HG03064 (cell line): Measurements from ENCODE around the gene GDPD5.

ENCODE experiments used
- ATAC-seq: cut with Tn5 transposase; IDR thresholded peaks from one replicate; pipeline ENCODE4 v1.9.1; 2021; ENCODE audit warnings: low read depth; ENCODE audit not compliant: unreplicated experiment

The GDPD5 gene

GRCh38 chr11:75558939-75559843, 33.5 kb upstream of the GDPD5 start:
- ATAC-seq = no peak

DNA sequence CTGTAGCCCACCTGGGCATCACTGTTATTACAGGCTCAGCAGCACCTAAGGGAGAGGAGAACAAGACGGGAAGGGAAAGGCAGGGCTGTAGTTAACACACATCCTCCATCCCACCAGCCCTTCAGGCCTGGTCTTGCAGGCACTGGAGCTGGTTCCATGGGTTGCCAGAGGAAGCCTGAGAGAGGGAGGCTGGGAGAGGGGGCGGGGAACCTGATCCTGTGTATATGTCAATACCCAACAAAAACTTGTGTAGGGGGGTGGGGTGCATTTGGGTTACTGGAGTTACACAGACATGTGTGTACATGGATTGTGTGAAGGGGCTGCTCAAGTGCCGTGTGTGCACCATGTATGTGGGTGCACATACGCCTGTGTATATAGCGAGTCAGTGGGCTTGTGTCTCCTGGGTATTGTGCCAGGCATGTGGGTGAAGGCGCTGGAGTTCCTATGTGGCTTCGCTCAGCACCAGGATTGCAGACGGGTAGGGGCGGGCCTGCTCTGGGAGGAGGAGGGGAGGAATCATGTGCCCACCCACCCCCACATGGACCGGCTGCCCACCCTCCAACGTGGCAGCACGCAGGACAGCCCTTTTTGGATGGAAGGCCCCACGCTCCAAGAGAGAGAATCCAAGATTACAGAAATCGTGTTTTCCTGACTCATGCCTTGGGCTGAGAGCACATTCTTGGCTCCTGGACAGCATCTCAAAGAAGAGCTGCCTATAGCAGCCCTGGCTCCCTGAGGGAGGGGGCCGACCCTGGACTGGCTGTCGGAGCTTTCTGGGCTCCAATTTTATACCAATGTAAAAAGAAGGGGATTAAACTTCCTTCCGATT, 32.1 kb upstream of the GDPD5 start:
- no peak for ATAC-seq

DNA sequence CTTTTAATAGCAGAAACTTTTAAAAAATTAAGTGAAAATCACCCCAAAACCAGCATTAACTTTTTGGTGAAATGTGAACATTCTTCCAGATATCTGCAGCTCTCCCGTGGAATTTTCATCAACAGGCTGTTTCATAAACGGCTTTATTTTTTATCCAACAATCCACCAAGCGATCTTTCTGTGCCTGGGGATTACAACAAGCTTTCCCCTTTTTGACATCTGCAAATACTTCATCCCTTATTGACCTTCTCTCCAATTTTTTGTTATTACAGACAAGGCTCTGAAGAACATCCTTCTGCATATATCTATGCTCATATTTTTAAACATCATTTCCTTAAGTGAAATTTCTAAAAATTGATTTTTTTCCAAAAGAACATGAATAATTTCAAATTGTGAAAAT, 30.5 kb upstream of the GDPD5 start:
- no peak for ATAC-seq

DNA sequence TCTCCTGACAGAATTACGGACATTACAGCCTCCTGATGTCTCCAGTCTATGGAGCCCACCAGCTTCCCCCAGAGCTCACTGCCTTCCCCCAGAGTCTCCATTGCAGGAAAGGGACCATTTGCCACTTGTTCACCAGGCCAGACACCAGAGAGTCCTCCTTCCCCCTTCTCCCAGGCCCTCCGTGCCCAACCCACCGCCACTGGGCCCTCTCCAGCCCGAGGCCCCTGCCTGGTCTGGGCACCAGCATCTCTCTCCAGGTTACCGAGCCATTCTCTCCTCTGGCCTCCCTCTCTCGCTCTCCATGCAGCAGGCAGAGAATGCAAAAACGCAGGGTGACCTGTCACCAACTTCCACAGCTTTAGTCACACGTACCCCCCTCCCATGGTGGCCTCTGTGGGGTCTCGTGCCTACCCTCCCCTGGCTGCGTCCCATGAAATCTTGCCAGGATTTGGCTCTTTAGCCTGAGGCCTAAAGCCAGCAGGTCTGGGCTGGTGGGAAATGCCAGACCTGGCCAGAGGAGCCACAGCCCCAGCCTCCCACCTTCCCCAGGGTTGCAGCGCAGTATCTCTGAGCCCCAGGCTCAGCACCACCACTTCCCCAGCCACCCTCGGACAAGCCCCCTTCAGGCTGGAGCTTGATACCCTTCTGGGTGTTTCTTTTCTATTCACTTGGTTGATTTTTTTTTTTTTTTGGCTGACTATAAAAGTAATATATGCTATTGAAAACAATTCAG, 29.5 kb upstream of the GDPD5 start:
- no peak for ATAC-seq

- no peak for ATAC-seq
Measured at GRCh38 chr11:75554258-75555022, 28.7 kb upstream of the GDPD5 start.

- ATAC-seq = no peak
Measured at GRCh38 chr11:75553889-75554257, 28.1 kb upstream of the GDPD5 start.

DNA sequence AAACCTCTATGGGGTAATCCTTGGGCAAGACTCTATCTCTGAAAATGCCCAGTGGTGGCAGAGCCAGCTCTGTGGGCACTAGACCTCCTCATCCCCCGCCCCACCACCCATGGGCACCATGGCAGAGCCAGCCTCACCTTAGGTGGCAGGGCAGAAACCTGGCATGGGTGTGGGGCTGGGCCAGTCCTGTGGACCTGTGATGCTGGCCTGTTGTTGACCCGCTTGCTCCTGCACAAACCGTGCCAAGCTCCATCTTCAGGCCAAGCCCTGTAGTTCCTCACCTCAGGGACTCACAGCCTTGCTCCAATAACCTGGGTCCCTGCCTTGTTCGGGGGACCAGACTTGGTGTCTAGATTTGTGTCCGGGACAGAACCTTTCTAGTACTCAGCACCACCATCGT, 27.4 kb upstream of the GDPD5 start:
- ATAC-seq = no peak

DNA sequence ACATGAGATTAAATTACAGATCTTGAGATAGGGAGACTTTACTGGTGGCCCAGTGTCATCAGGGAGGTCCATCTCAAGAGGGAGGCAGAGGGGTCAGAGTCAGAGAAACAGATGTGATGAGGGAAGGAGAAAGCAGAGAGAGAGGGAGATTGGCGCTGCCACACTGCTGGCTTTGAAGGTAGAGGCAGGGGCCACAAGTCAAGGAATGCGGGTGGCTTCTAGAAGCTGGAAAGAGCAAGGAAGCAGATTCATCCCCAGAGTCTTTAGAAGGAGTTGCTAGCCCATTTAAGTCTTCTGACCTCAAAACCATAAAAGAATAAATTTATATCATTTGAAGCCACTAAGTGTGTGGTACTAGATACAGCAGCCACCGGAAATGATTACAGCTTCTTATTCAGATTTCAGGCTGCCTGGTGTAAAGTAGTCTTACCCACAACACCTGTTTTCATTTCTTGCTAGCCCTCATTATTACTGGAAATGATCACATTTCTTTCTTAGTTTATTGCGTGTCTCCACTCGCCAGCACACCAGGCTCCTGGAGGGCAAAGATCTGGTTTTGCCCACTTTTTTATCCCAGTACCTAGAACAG, 23.7 kb upstream of the GDPD5 start:
- no peak for ATAC-seq

DNA sequence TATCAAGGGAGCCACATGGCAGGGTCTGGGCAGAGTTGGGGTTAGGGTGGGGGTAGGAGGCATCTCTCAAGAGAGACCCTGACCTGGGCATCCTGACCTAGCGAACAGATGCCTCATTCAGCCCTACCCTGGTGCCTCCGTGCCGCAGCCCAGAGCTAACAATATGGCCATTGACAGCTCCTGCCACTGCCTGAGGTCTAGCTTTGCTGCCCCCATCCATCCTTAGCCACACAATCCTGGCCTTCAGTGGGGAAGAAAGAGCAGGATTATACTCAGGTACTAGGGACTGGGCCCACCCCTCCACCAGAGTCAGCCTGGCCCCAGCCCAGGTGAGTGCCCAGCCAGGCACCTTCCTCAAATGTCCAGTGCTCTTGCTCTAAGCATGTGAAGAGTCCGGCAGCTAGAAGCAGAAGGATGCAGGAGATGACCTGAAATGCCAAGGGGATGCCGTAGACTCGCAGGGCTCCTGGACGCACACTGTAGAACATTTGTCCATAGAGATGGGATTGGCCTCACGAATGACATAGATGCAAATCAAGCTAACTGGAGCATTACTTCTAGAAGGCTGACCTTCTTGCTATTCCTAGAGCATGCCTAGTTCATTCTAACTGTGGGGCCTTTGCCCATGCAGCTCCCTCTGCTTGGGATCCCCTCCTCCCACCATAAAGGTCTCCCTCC, 23.0 kb upstream of the GDPD5 start:
- no peak for ATAC-seq

DNA sequence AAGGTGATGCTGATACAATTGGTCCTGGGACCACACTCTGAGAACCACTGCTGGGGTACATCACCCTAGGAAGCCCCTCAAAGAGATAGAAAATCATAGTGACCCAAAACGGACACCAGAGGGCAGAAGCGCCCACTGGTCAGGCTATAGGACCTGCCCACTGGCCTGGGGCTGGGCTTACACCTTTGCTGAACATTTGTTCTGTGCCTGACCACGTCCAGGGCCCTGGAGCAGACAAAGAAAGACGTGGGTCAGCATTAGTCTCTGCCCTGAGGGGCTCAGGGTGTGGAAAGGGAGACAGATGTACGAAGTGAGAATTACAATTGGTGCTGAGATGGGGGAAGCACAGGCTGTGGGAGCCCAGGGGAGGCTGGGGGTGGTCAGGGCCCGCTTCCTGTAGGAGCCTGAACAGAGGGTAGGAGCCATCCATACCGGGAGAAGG, 21.9 kb upstream of the GDPD5 start:
- no peak for ATAC-seq

GRCh38 chr11:75547177-75547576, 21.4 kb upstream of the GDPD5 start:
- no peak for ATAC-seq

DNA sequence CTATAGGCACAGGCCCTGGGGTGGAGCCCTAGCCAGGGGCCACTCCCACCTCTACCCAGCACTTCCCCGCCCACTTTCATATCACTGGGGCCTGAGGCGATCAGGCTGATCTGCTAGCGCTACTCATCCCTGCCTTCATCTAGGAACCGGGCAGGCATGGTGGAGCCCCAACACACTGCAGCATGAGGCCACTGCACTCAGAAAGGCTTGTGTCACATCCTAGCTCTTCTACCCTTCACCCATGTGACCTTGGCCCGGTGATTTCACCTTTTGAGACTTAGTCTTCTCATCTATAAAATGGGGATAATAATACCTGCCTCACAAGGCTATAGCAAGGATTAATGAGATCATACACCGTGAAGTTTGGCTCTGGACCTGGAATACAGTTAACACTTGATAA, 18.1 kb upstream of the GDPD5 start:
- ATAC-seq = no peak

DNA sequence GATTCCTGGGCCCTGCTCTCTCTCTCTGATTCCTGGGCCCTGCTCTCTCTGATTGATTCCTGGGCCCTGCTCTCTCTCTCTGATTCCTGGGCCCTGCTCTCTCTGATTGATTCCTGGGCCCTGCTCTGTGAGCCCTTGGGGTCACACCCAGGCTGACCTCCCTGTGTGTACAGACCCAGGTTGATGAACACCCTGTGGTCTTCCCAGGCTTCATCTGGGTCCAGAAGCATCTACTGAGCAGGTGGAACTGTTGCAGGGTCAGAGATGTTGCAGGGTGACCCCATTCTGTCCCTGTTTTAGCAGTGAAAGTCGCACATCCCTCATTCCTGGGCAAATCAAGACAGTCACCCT, 16.3 kb upstream of the GDPD5 start:
- no peak for ATAC-seq

DNA sequence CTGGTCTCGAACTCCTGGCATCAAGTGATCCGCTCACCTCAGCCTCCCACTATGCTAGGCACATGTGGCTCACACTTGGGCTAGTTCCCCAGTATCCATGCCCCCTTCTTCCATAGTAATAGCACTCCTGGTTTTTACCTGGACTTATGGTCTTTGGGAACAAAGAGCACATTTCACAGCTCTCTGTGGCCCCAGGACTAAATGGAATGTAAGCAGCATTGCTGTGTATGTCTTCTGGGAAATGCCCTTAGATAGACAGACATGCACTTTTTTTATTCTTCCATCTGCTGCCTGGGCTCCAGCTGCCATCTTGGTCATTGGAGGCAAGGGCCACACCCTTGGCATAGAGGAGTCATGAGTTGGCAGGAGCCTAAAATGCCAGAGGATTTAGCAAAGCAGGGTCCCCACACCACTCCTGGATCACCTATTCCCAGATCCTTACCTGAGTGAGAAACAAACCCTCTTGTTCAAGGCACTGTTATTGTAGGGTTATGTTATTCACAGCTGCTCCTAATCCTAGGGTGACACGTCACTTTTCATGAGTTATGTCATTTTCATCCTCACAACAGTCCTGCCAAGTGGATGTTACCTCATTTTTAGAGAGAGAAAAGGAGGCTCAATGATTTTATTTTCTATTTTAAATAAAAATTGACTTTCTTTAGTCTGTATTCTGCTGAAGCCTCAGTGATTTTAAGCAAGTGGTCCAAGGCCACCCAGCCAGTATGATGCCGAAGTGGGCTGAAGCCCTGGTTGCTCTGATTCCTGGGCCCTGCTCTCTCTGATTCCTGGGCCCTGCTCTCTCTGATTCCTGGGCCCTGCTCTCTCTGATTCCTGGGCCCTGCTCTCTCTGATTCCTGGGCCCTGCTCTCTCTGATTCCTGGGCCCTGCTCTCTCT, 15.7 kb upstream of the GDPD5 start:
- ATAC-seq = no peak

- ATAC-seq = no peak
Measured at GRCh38 chr11:75539459-75540334, 14.0 kb upstream of the GDPD5 start.

GRCh38 chr11:75538150-75538942, 12.6 kb upstream of the GDPD5 start:
- ATAC-seq = no peak

DNA sequence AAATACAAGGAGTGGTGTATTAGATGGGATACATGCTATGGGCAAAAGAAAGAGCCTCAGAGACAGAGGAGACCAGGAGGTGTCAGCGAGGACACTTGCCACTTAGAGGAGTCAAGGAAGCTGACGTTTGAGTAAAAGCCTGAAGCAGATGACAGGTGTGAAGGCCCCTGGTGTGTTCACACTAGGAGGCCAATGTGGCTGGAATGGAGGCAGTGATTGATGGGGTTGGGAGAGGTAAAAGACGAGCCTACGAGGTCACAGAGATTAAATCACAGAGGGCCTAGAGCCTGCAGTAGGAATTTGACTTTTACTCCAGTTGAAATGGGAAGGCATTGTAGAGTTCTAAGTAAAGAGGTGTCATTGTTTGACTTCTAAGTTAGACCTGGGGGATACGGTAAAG, 12.0 kb upstream of the GDPD5 start:
- ATAC-seq = no peak
